Effector memory CD8-positive, alpha-beta T cell (primary cell): Measurements from ENCODE around the gene CDAN1.

Source experiments
- ATAC-seq: fragments of 150-1000 bp; cut with Tn5 transposase; replicated peaks from 2 replicates; pipeline ENCODE4 v1.10.0; 2021; ENCODE audit warnings: mild to moderate bottlenecking, moderate library complexity
- DNase-seq, 3 experiments: peaks; one replicate each; pipeline ENCODE4 v3.0.0; 2021
- H3K27ac Mint-ChIP-seq, 2 donors: one replicate each; pipeline ENCODE4 v1.8.0; 2022; ENCODE audit warnings: mild to moderate bottlenecking in 2 of 2, mixed read lengths in 2 of 2, moderate library complexity in 2 of 2
- H3K27me3 Mint-ChIP-seq, 2 donors: one replicate each; pipeline ENCODE4 v1.8.0; 2022; ENCODE audit warnings: mixed read lengths in 2 of 2
- H3K36me3 Mint-ChIP-seq: one replicate; pipeline ENCODE4 v1.8.0; 2022; ENCODE audit warnings: mild to moderate bottlenecking, moderate library complexity, mixed read lengths; ENCODE audit not compliant: insufficient read depth
- H3K4me1 Mint-ChIP-seq, 2 donors: one replicate each; pipeline ENCODE4 v1.8.0; 2022; ENCODE audit warnings: low read depth in 2 of 2, mixed read lengths in 2 of 2
- H3K4me3 Mint-ChIP-seq, 2 donors: one replicate each; pipeline ENCODE4 v1.8.0; 2022; ENCODE audit warnings: mild to moderate bottlenecking in 2 of 2, mixed read lengths in 2 of 2, moderate library complexity in 2 of 2
- H3K9me3 Mint-ChIP-seq, 2 donors: one replicate each; pipeline ENCODE4 v1.8.0; 2022; ENCODE audit warnings: mixed read lengths in 2 of 2

CDAN1 gene

DNA sequence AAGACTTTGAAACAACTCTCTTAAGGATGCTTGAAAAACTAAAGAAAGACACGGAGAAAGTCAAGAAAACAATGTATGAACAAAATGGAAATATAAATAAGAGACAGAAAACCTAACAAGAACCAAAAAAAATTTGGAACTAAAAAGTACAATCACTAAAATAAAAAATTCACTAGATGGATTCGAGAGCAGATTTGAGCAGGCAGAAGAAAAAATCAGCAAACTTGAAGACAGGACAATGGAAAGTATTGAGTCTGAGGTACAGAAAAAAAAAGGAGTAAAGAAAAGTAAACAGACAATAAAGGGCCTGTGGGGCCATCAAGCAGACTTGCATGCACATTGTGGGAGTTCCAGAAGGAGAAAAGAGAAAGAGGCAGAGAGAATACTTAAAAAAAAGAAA, 13.4 kb upstream of the CDAN1 start:
- H3K4me3 Mint-ChIP-seq, result no peak overlapping the region
- ATAC-seq (no peak), DNase-seq (no peak)
- peaks cover 18% of the 10 kb centered on the region for H3K36me3 Mint-ChIP-seq
- H3K4me1 Mint-ChIP-seq, result peaks cover 0 to 3% of the 10 kb centered on the region in 2 donors
- H3K27ac Mint-ChIP-seq, result no peak overlapping the region
- H3K27me3 Mint-ChIP-seq, result no peaks in the 10 kb centered on the region
- peaks cover 1 to 9% of the 10 kb centered on the region in 2 donors for H3K9me3 Mint-ChIP-seq

DNA sequence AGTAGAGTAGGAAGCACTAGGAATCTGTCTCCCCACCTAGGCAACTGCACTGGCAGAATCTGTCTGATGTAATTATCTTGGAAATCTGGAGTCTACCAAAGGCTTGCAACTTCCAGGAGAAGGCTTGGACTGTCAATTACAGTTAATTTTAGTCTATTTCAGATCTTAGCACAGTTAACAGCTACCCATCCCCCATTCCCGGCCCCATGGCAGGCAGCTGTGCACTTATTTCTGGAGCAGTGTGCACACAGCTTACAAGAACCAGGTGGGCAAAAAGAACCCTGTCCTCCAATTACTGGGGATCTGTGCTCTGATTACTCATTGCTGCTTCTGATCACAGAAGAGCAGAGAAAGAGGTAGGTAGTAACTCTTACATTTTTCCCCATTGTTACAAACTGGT, 12.3 kb upstream of the CDAN1 start:
- DNase-seq (no peak), ATAC-seq (no peak)
- H3K4me1 Mint-ChIP-seq, result peaks cover 0 to 3% of the 10 kb centered on the region in 2 donors
- H3K9me3 Mint-ChIP-seq, result peaks cover 1 to 9% of the 10 kb centered on the region in 2 donors
- H3K27me3 Mint-ChIP-seq, result no peaks in the 10 kb centered on the region
- H3K4me3 Mint-ChIP-seq, result no peak overlapping the region
- H3K36me3 Mint-ChIP-seq, result peaks cover 24% of the 10 kb centered on the region
- no peak overlapping the region for H3K27ac Mint-ChIP-seq

DNA sequence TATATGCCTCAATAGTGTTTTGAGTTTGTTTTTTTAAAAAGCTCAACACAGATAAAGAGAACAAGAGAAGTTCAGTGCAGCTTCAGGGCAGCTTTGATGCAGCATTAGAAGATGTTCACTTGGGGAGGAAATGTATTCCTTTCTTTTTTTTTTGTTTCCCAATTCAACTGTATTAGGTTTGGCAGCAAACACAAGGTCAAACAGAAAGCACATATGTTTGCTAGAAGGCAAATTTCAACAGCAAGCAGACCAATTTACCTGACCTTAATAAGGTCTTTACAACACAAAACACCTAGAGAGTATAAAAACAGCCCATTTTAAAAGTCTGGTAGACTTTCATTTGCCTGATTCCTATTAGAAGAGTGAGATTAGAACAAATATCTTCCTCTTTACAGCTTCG, 7.3 kb upstream of the CDAN1 start:
- no peak for DNase-seq
- Mint-ChIP-seq H3K27me3 (no peaks in the 10 kb centered on the region), H3K27ac (no peak overlapping the region), H3K9me3 (no peaks in the 10 kb centered on the region), H3K4me1 (no peaks in the 10 kb centered on the region), H3K4me3 (no peak overlapping the region), H3K36me3 (peaks cover 18% of the 10 kb centered on the region)
- no peak for ATAC-seq

DNA sequence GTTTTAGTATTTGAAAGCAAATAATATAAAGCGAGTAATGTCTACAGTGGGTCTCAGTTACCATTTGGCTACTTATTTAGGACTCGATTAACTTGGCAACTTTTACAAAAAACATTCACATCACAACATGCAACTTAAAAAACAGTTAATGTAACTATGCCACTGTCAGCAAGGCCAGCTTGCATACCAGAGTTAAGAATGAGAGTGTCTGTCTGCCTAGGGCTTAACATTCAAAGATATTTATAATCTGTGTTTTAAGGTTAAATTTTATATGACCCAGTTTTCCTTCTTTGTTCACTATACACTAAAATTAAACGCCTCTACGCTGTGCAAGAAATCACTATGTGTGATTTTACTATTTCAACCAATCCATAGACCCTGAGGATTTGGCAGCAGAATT, 5.2 kb upstream of the CDAN1 start:
- H3K36me3 Mint-ChIP-seq, result peaks cover 25% of the 10 kb centered on the region
- DNase-seq (no peak), ATAC-seq (no peak)
- no peak overlapping the region for H3K27ac Mint-ChIP-seq
- H3K4me3 Mint-ChIP-seq, result no peak overlapping the region
- no peaks in the 10 kb centered on the region for H3K27me3 Mint-ChIP-seq
- H3K9me3 Mint-ChIP-seq, result no peaks in the 10 kb centered on the region
- H3K4me1 Mint-ChIP-seq, result peaks cover 0 to 4% of the 10 kb centered on the region in 2 donors

DNA sequence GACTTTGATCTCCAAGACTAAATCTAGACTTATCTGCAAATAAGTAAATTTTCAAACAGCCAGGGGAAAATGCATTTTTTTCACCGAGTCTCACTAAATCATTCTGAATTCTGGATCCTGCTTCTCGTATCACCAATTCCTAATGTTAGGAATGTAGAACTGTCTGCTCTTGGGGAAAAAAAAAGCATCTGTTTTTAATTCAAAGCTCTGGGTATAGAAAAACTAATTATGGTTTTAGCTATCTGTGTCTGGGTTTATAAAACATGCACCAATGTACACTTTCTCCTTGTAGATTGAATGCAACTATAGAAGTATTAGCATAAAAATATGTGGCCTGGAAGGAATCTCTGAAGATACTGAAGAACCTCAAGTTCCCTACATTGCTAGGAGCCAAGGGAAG, 4.8 kb upstream of the CDAN1 start:
- Mint-ChIP-seq H3K27ac (no peak overlapping the region), H3K4me1 (peaks cover 0 to 4% of the 10 kb centered on the region in 2 donors)
- ATAC-seq, result no peak

DNA sequence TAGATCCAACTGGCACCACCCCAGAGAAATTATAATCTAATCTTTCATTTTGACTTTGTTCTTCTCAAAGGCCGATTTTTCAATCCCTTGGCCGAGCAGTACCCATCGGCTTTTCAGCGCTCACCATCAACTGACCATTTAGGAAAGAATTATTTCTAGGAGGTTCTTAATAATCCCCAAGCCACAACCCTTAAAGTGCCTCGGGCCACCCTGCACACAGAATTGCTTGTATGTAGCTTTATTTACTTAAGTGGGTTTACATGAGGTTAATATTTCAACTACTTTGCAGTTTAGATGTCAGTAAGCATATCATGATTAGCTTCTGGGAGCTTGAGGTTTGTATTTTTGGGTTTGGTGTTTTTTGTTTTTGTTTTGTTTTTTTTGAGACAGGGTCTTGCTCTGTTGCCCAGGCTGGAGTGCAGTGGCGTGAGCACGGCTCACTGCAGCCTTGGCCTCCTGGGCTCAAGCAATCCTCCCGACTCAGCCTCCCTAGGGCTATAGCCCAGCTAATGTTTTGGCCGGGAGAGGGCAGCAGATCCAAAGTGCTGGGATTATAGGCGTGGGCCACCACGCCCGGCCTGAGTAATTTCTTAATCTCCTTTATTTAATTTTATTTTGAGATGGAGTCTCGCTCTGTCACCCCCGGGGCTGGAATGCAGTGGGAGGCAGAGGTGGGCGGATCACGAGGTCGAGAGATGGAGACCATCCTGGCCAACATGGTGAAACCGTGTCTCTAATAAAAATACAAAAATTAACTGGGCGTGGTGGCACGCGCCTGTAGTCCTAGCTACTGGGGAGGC, 801 bp upstream of the CDAN1 start:
- H3K9me3 Mint-ChIP-seq, result no peaks in the 10 kb centered on the region
- no peak for DNase-seq
- ATAC-seq, result no peak
- peaks cover 5 to 14% of the 10 kb centered on the region in 2 donors for H3K4me1 Mint-ChIP-seq
- H3K4me3 Mint-ChIP-seq, result peak overlapping the region; percentile 76 to 77
- peak overlapping the region; percentile 73 to 90 for H3K27ac Mint-ChIP-seq
- no peaks in the 10 kb centered on the region for H3K27me3 Mint-ChIP-seq
- peaks cover 24% of the 10 kb centered on the region for H3K36me3 Mint-ChIP-seq

More for the DNA sequence above, 4.8 kb upstream of the CDAN1 start:
- DNase-seq, result no peak
- no peaks in the 10 kb centered on the region for H3K27me3 Mint-ChIP-seq
- no peaks in the 10 kb centered on the region for H3K9me3 Mint-ChIP-seq
- no peak overlapping the region for H3K4me3 Mint-ChIP-seq
- H3K36me3 Mint-ChIP-seq, result peaks cover 24% of the 10 kb centered on the region

DNA sequence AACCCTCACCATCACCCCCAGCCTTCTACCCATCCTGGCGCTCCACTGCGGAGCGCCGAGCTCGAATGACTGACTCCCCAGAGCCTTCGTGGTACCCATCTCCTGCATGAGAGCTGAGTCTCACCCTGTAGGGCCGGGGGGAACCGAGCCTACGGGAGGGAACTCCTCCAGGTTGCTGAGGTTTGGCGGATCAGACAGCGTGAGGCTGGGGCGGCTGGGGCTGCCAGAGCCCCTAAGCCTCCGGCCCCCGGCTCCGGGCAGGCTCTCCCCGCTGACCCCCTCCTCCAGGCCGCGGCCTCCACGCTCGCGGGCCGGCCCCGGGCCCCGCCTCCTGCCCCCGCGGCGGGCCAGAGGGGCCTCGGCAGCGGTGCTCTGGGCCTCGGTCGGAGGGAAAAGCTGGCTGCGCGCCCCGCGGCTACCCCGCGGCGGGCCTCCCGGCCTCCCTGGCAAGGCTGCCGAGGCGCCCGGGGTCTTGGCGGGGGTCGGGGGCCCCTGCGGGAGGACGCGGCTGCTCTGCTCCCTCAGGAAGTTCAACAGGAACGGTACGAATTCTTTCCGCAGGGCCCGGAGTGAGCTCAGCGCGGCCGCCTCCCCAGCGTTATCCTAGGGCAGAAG, 643 bp downstream of the CDAN1 start:
- ATAC-seq, result peak; percentile 6
- no peaks in the 10 kb centered on the region for H3K9me3 Mint-ChIP-seq

DNA sequence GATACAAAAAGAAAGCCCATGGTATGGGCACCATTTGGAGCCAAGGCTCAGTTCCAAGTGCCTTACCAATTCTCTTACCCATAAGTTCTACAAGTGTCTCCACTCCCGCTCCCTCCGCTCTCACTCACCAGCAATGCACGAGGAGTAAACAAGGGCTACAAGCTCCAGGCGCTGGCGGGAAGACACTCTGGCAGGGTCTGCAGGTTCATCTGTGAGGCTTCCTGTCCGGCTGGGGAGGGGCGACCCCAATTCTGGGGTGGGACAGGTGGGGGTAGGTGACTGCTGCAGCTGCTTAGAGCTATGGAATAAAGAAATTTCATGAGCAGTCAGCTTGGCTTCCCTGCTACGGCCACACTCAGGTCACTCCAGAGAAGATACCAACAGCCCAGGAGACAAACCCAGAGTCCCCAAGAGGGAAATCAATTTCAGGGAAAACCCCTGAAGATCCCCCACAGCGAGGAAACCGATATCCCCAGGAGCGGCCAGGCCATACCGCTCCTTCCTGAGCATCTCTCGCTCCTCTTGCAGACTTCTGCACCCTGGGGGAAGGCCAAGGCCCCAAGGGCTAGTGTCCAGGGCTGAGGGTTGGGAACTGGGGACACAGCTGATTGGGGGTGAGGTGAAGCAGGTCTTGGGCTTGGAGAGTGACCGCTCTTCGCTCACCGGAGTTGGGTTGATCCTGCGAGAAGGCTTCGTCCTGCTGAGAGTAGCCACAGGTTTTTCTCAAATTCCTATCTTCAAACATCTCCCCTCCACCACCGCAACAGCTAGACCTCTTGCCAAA, 1.4 kb downstream of the CDAN1 start:
- DNase-seq (no peak), ATAC-seq (no peak)
- Mint-ChIP-seq H3K36me3 (peaks cover 35% of the 10 kb centered on the region), H3K27ac (peak overlapping the region; percentile 57 to 88), H3K4me1 (peaks cover 5 to 16% of the 10 kb centered on the region in 2 donors), H3K4me3 (peak overlapping the region; percentile 76 to 77), H3K27me3 (no peaks in the 10 kb centered on the region), H3K9me3 (no peaks in the 10 kb centered on the region)

More for the DNA sequence above, 643 bp downstream of the CDAN1 start:
- no peaks in the 10 kb centered on the region for H3K27me3 Mint-ChIP-seq
- peak overlapping the region; percentile 73 to 90 for H3K27ac Mint-ChIP-seq
- H3K4me1 Mint-ChIP-seq, result peaks cover 5 to 16% of the 10 kb centered on the region in 2 donors
- DNase-seq, result no peak
- H3K4me3 Mint-ChIP-seq, result peak overlapping the region; percentile 76 to 77
- peaks cover 32% of the 10 kb centered on the region for H3K36me3 Mint-ChIP-seq

DNA sequence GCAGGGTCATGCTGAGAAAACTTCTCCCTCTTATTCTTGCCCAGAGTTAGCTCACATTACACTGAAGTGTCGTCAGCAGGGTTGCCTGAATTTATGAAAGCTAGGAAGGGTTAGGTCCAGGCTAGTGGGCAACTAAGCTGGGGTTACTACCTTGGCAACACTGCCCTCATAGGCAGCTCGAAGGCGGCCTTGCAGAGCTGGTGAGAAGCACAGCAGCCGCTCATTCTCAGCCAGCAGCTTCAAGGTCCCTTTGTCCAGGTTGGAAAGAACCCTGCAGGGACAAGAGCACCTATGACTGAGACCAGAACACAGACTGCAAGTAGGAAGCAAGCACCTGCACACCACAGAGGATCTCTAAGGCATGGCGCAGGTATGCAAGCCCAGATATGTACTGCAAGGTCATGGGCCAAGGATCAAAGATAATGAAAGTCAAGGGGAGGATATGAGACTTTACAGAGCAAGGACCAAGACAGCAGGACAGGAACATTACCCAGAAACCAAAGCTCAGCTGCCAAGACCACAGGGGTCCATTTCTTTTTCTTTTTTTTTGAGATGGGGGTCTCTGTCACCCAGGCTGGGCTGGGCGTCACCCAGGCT, 2.8 kb downstream of the CDAN1 start:
- Mint-ChIP-seq H3K9me3 (no peaks in the 10 kb centered on the region), H3K27ac (no peak overlapping the region), H3K4me3 (peak overlapping the region in 1 of 2 donors; percentile 60), H3K4me1 (peaks cover 5 to 16% of the 10 kb centered on the region in 2 donors), H3K27me3 (no peaks in the 10 kb centered on the region), H3K36me3 (peaks cover 47% of the 10 kb centered on the region)
- DNase-seq, result no peak
- ATAC-seq, result no peak

DNA sequence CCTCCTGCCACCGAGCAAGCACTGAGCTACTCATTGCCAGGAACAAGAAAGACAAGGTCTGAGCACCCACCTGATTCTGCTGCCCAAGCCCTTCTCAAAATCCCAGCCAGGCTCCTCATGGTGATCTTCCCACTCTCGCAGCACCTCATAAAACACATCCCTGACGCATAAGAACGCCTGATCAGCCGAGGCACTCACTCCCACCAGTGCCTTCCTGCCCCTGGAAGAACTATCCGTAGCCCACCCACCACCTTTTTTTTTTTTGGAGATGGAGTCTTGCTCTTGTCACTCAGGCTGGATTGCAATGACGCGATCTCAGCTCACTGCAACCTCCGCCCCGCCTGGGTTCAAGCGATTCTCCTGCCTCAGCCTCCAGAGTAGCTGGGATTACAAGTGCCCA, 3.9 kb downstream of the CDAN1 start:
- Mint-ChIP-seq H3K4me1 (peaks cover 5 to 16% of the 10 kb centered on the region in 2 donors), H3K4me3 (no peak overlapping the region), H3K27ac (peak overlapping the region in 1 of 2 donors; percentile 26), H3K9me3 (no peaks in the 10 kb centered on the region), H3K36me3 (peaks cover 48% of the 10 kb centered on the region), H3K27me3 (no peaks in the 10 kb centered on the region)
- no peak for ATAC-seq
- DNase-seq, result no peak

DNA sequence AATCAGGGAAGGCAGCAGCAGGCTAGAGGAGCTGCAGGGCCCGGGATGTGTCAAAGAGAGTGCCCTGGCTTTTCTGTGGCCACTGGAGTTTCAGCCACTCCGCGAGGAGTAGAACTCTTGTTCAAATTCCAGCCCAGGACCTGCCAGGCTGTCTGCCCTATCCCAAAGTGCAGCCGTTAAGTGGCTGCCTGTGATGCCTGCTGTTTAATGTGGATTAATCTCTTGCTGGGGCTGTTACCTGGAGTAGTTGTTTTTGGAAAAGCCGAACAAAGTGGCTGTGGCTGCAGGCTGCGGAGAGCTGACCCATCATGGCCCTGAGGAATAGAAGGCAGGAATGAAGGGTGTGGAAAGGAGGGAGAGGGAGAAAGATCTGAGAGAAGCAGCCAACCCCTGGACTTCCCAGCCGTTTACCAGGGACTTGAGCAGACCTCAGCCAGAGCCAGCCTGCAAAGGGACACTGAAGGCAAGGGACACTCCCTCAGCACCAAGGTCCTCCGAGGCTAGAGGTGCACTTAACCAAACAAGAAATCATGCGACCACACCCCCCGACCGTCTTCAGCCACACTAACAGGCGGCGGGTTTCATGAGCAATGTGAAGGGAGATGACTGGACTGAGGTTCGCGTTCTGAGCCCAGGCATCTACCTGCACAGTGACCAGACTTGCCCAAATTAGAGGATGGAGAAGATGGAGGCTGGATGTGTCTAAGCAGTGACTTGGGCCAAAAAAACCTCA, 4.7 kb downstream of the CDAN1 start:
- peaks cover 47% of the 10 kb centered on the region for H3K36me3 Mint-ChIP-seq
- no peak overlapping the region for H3K4me3 Mint-ChIP-seq
- H3K4me1 Mint-ChIP-seq, result peaks cover 5 to 12% of the 10 kb centered on the region in 2 donors
- H3K27ac Mint-ChIP-seq, result peak overlapping the region in 1 of 2 donors; percentile 27
- H3K9me3 Mint-ChIP-seq, result no peaks in the 10 kb centered on the region
- no peak for ATAC-seq
- no peaks in the 10 kb centered on the region for H3K27me3 Mint-ChIP-seq
- no peak for DNase-seq

DNA sequence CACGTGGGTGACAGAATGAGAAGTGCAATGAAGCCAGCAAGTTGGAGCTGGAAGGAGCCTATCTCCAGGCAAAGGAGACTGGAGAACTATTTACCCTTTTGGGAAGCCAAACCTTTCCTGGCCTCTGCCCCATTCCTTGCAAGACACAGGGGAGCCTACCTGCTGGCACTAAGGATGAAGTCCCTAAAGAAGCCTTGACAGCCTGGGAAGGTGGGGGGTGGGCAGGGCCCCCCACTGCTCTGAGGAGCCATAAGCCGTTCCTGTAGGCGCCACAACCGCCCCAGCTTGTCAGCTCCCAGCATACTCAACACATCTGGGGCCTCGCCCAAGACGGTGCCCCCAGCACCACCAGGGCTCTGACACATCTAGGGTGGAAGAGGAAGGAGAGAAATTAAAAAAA, 5.5 kb downstream of the CDAN1 start:
- Mint-ChIP-seq H3K27ac (peak overlapping the region in 1 of 2 donors; percentile 51), H3K9me3 (no peaks in the 10 kb centered on the region), H3K4me1 (peaks cover 5 to 12% of the 10 kb centered on the region in 2 donors), H3K27me3 (no peaks in the 10 kb centered on the region), H3K36me3 (peaks cover 48% of the 10 kb centered on the region), H3K4me3 (no peak overlapping the region)
- DNase-seq (no peak), ATAC-seq (no peak)

DNA sequence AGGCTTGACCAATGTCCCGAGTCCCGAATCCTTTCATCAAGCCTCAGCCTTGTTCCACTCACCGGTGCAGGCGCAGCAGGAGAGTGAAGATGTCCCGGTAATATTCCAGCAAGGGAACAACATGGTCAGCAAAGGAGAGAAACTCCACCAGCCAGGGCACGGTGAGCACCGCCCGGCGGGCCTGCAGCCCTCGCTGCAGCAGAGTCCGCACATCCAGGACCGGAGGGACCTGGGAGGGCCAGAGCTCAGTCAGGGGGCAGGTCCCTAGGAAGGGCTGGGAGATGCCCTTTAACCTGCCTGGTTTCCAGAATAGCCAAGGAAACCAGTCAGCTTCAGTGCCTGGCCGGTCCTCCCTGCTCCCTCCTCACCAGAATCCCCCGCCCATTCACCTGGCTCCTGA, 6.4 kb downstream of the CDAN1 start:
- no peak for DNase-seq
- peaks cover 0 to 9% of the 10 kb centered on the region in 2 donors for H3K4me1 Mint-ChIP-seq
- H3K4me3 Mint-ChIP-seq, result no peak overlapping the region
- no peak overlapping the region for H3K27ac Mint-ChIP-seq
- H3K27me3 Mint-ChIP-seq, result no peaks in the 10 kb centered on the region
- no peaks in the 10 kb centered on the region for H3K9me3 Mint-ChIP-seq
- no peak for ATAC-seq
- peaks cover 51% of the 10 kb centered on the region for H3K36me3 Mint-ChIP-seq
